Dedifferentiated amniotic fluid mesenchymal stem cell (primary cell): ENCODE measurements around the gene CDH5.
"Not testable (repeated sequence)": the region's sequence is repeated elsewhere in the genome, so short reads cannot be mapped to it uniquely, and the experiment has no call there.

Experiments used
- DNase-seq: peaks from one replicate; pipeline ENCODE4 v3.0.0-alpha.2; 2016; ENCODE audit errors: extremely low spot score

Gene CDH5

DNA sequence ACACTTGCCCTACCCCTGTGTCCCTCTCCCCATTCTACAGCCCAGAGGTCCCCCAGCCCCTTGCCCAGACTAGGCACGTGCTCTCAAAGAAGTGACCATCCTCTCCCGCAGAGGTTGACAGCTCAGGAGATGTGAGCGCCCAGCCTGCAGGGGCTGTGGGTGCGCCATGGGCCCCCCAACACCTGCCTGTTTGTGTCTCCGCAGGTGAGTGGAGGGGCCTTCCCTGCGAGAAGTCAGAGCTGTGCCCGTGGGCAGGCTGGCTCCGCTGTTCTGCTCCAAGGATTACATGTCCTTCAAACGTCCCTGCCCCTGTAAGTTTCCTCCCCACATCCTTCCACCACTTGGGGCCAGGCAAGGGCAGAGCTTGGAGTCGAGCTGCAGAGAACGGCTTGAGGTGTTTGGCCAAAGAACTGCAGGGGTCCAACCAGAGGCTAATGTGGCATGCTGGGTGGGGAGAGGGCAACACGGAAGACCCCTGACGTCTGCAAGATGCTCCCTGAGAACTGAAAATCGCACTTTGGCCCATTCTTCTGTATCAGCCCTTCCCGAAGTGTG, 71.0 kb downstream of the CDH5 start:
- no peak for DNase-seq

DNA sequence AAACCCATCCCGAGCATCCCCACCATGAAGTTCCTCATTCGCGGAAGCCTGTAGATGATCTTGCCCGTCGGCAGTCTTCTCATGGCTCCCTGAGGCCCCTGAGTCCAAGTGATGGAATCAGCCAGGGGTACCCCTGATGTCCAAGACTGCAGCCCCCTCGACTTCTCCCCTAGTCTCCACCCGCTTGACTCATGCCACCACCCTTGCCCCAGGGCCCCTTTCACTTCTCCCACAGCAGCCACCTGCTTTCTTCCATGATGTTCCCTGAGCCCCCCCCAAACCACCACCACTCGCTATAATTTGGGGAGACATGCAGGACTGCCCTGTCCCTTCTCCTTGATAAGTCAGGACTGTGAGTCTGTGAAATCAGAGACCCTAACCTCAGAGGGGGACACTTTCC, 72.0 kb downstream of the CDH5 start:
- no peak for DNase-seq

DNA sequence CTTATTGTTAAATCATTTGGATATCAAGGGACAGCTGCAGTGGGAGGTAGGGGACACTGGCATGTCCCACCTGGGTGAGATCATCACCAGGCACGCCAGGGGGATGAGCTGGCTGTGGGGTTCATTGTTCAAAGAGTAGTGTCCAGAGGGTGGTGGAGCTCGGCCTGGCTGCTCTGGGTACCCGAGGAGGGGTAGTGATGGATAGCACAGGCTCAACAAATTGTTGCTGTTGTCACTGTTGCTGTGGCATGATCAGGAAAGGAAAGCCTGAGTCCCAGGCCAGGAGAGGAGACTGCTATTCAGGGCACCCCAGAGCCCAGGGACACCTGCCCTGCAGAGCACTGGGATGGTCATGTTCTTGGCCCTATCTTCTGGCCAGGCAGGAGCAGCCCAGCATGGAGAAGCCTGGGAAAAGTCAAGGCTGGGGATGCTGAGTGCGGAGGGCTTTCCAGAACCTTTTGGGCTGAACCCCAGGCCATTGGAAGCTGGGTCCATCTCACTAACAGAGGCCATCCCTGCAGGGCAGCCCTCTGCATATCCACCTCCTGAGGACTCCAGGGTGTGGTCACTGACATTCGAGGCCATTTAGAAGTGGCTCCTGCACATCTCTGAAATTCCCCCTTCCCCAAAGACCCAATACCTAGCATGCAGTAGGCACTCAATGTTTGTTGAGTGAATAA, 72.7 kb downstream of the CDH5 start:
- no peak for DNase-seq

DNA sequence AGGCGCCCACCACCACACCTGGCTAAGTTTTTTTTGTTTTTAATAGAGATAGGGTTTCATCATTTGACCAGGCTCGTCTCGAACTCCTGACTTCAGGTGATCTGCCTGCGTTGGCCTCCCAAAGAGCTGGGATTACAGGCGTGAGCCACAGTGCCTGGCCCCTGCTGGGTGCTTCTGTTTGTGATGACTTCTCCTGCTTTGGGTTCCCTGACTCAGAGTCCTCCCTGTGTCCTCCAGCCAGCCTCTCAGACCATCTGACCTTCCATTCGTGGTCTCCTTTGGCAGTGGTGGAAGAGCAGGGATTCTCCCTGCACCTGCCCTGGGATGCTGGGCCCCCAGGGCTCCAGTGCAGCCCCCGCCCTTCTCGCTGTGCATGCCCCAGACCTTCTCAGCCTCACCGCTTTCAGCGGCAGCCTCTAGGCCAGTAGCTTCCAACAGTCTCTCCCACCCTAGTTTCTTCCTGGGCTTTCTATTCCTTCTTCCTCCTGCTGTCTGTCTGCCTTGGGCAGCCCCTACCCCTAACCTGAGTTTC, 73.8 kb downstream of the CDH5 start:
- DNase-seq: no peak

DNA sequence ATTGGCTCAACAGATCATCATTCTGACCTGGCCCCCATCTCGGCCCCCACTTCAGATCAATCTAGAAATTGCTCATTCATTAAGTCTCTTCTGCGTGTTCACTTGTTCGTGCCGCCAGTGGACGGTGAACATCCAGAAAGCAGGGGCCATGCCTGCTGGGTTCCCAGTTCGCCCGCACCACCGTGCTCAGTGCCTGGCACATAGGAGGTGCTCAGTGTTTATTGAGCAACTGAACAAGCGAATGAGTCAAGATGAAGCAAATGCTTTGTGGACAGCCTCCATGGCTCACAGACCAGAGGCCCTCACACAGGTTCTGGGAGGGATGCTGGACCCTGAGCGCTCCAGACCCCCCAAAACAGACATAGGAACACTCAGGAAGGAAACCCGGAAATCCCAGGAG, 74.5 kb downstream of the CDH5 start:
- no peak for DNase-seq

DNA sequence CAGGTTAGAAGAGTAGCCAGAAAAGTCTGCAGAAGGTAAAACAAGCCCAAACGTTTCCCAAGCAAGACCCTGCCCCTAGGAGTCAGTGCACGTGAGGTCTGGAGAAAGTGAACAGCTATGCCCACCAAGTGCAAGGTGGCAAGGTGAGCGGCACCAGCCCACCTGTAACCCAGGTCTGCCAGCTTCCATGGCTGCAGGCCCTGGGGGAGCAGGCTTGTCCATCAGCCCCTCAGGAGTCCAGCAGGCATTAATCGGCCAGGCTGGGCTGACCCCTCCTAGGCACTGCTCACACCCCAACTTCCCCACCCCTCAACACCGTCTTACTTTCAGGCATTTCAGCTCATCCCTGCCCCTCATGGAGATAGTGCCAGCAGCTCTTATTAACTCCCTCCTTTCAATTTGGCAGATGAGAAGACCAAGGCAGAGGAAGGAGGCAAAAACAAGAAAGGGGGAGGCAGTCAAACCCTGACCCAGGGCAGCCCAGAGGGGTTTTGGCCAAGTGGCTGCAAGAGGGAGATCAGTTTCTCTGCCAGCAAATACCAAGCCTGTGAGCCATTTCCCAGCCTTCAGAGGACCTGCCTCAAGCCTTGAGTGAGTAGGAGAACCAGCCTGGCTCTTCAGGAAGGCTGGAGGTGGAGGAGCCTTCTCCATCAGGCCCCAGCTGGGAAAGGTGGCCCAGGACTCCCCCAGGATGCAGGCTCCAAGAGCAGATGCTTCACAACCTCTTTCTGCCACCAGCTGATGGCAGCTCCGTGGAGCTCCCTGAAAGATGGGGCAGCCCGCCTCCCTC, 75.3 kb downstream of the CDH5 start:
- peak; percentile 35 for DNase-seq

DNA sequence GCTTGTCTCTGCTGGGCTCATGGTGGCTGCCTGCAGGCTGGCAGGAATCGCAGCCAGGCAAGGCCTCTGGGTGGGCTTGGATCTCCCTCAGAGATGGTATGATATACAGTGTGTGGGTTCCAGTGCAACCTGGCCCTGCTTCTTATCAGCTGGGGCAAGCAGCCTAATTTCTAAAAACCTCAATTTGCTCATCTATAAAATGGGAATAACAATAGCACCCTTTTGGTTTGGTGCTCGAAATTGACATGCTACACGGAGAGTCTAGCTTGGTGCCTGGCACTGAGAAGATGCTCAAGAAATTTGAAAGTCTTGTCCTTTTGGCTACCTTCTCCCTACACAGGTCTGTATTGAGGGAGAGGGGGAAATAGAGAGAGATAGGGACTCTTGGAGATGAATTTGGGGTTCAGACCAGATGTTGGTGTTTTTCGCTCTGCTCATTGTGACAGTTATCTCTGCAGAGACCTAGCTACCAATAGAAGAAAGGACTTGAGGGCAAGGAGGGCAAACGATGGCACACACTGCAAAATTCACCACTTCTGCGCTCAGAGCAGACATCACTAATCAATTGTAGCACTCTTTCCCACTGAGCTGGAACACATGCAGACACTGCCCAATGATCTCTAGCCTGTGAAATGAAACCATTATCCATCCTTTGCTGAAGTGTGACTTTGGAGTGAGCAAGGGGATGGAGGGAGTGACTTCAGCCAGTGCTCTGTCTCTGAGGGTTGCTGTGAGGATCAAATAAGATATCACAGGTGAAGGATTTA, 76.2 kb downstream of the CDH5 start:
- no peak for DNase-seq

DNA sequence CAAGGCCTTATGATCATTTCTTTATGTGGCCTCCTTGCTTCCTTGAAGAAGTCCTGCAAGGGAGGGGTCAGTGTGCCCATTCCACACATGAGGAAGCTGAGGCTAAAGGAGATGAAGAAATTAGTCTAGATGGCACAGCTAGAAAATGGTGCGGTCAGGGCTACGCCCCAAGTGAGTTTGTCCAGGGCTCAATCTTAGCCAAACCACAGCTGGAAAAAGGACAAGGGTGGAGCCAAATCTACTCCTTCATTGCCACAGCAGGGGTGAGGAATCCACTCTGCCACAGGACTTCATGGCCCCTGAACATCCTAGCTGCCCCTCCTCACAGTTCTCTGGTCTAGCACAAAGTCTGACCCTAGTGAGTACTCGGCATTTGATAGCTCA, 76.8 kb downstream of the CDH5 start:
- no peak for DNase-seq

DNA sequence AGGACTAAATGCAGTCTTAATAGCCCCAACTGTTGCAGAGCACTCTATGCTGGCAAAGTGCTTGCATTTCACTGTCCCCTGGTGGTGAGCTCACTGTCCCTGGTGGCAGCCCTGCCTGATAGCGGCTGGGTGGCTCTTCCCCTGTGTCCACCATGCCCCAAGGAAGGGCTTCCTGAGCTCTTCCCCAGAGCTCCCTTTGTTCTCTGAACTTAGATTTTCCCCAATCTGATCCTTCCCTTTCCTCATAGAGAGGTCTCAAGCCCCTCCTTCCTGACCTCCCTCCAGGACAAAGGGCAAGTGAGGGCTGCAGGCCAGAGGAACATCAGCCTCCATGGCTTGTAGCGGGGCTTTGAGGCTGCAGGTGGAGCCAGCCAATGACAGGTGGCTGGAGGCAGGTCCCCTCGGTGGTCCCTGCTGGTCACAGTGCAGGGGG, 77.6 kb downstream of the CDH5 start:
- DNase-seq: no peak

DNA sequence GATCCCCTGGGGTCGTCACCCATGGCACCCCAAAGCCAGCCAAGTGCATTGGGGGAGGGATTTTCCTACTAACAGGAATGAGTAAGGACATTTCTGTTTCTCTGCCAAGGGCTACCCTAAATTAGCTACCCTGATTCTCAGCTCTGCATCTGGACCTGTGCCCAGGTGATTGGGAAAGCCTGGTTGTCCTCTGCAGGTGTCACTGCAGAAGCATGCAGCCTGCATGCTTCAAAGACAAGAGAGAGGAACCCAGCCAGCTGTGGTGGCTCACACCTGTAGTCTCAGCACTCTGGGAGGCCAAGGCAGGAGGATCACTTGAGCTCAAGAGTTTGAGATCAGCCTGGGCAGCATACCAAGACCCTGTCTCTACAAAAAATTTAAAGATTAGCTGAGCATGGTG, 80.2 kb downstream of the CDH5 start:
- DNase-seq: no peak

DNA sequence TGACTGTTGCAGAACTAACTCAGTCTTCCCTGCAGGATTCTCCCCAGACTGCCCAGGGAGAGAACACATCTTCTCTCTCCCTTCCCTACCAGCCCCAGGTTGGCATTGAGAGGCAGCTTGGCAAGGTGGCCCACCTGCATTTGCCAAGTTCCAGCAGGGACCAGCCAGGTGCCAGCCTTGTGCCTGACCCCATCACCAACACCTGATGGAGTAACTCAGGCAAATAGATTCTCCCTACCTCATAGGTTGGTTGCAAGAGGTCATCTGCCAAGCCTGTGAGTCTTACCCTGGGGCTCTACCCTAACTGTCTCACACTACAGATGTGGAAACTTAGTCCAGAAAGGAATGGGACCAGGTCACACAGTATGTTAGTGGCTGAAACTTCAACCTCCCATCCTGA, 81.0 kb downstream of the CDH5 start:
- DNase-seq: no peak

DNA sequence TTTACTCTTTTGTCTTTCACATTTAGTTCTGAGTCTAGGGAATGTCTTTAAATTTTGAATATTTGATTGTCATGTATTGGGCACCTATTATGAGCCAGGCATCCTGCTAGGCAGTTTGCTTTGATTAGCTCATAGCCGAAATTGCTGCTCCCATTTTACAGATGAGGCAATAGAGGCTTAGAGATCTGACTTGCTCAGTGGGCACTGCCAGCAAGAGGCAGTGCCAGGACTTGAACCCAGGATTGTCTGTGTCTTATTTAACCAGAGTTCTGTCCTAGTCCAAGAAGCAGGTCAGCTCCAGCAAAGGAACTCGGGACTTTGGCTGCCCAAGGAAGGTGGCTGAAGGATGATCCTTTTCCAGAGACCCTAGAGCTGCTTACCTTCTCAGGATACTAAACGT, 85.1 kb downstream of the CDH5 start:
- DNase-seq: no peak

DNA sequence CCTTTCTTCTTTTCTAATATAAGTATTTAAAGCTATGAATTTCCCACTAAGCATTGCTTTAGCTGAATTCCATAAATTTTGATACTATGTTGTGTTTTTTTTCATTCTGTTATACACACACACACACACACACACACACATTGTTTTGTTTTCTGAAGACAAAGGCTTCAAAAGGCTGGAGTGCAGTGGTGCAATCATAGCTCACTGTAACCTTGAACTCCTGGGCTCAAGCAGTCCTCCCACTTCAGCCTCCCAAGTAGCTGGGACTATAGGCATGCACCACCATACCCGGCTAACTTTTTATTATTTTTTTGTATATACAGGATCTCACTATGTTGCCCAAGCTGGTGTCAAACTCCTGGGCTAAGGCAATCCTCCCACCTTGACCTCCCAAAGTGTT, 86.7 kb downstream of the CDH5 start:
- not testable (repeated sequence) for DNase-seq
